HepG2 (cell line): Measurements from ENCODE around the gene ADAM10. TPM values are rescaled to one million over a fixed set of nuclear protein-coding genes. Genes with fewer than 3 reads are reported as not detected.

ENCODE experiments used
- CC2D1A ChIP-seq: sonication (generic); formaldehyde crosslinking; IDR thresholded peaks from 2 replicates; pipeline ENCODE4 v1.8.1; 2023; ENCODE audit warnings: mild to moderate bottlenecking, missing genetic modification reagents
- CHCHD3 ChIP-seq: sonication (generic); formaldehyde crosslinking; IDR thresholded peaks from 2 replicates; pipeline ENCODE4 v1.8.0; 2022; ENCODE audit warnings: mild to moderate bottlenecking, missing genetic modification reagents, moderate library complexity
- EED ChIP-seq: sonication (generic); formaldehyde crosslinking; IDR thresholded peaks from 2 replicates; pipeline ENCODE4 v1.5.0; 2020; ENCODE audit warnings: mild to moderate bottlenecking, missing genetic modification reagents
- KLF12 ChIP-seq: sonication (generic); formaldehyde crosslinking; IDR thresholded peaks from 2 replicates; pipeline ENCODE4 v1.4.0; 2020; ENCODE audit warnings: missing genetic modification reagents, borderline replicate concordance
- NCOA1 ChIP-seq: sonication (generic); formaldehyde crosslinking; IDR thresholded peaks from 2 replicates; pipeline ENCODE4 v1.9.0; 2021; ENCODE audit warnings: missing genetic modification reagents
- NCOR1 ChIP-seq: fragments of 200-600 bp; sonication (generic); IDR thresholded peaks from 2 replicates; pipeline ENCODE4 v1.7.0; 2017; ENCODE audit warnings: antibody characterized with exemption, low read length, borderline replicate concordance
- PATZ1 ChIP-seq: sonication (generic); formaldehyde crosslinking; IDR thresholded peaks from 2 replicates; pipeline ENCODE4 v1.4.0; 2020; ENCODE audit warnings: missing genetic modification reagents
- PCBP2 ChIP-seq: fragments of 200-400 bp; formaldehyde crosslinking; optimal IDR thresholded peaks from 2 replicates; pipeline ENCODE3; 2018; ENCODE audit warnings: low read length, low read depth; ENCODE audit not compliant: poor library complexity, severe bottlenecking
- RFX1 ChIP-seq: fragments of 450-650 bp; IDR thresholded peaks from 2 replicates; pipeline ENCODE4 v1.6.1; 2017
- TRAFD1 ChIP-seq: sonication (generic); formaldehyde crosslinking; IDR thresholded peaks from 2 replicates; pipeline ENCODE4 v1.5.1; 2020; ENCODE audit warnings: missing genetic modification reagents, mild to moderate bottlenecking, borderline replicate concordance
- ZFP90 ChIP-seq: sonication (generic); formaldehyde crosslinking; IDR thresholded peaks from 2 replicates; pipeline ENCODE4 v1.8.0; 2022; ENCODE audit warnings: missing genetic modification reagents, mild to moderate bottlenecking, inconsistent platforms, borderline replicate concordance
- ZNF580 ChIP-seq: IDR thresholded peaks from 2 replicates; pipeline ENCODE4 v1.6.1; 2016; ENCODE audit warnings: low read depth, borderline replicate concordance
- ZNF619 ChIP-seq: sonication (generic); formaldehyde crosslinking; IDR thresholded peaks from 2 replicates; pipeline ENCODE4 v1.4.0; 2020; ENCODE audit warnings: mild to moderate bottlenecking, missing genetic modification reagents
- polyA plus RNA-seq, 8 experiments: library from polyadenylated mRNA; depleted of rRNA in 3 of 8; stranded (reverse) in 7 of 8; unstranded in 1 of 8; fragments of >200 nt; fragmentation: Illumina TruSeq in 4 of 8; extraction: Trizol in 4 of 8; gene quantifications; 2 replicates each; pipeline versions ENCODE4 v1.2.1 to v1.2.3, GENCODE V29; 2011 to 2016; ENCODE audit warnings: low read depth in 4 of 8, missing spikeins in 1 of 8, mixed read lengths in 1 of 8; ENCODE audit not compliant: insufficient read depth in 1 of 8
- total RNA-seq, 5 experiments: library from RNA; depleted of rRNA; stranded (reverse); fragments of >200 nt; fragmentation: Illumina TruSeq; extraction: Trizol; gene quantifications; 2 replicates each; pipeline ENCODE4 v1.2.3, GENCODE V29; 2016; ENCODE audit warnings: low read depth in 1 of 5
- TF ChIP-seq, protein P1 (sequence below): sonication (generic); formaldehyde crosslinking; IDR thresholded peaks from 2 replicates; pipeline ENCODE4 v1.5.0; 2020; ENCODE audit warnings: missing genetic modification reagents, mild to moderate bottlenecking, borderline replicate concordance

Gene ADAM10
- total and polyA plus RNA-seq, 2 of the 13 experiments (the other 11 are each of a cell fraction or from before 2014, with no cell fraction given), result 92.7 to 125 TPM

DNA sequence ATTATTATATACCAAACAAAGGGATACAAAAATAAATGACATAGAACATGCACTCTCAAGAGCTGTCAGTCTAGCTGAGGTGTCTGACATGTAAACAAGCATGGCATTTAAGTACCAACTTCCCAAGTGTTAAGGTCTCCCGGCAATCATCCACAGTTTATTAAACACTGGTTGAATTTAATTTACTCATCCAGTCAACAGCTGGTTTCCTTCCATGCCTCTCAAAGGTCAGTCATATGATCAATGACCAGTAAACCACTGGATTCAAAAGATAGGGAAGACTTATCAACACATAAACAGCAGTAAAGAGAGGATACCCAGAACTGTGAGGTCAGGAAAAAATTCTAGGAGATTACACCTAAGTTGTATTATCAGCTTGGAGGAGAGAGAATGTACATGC is 80.4 kb downstream of the ADAM10 start (continued):
- TF ChIP-seq RFX1, result no peak
- no peak for TF ChIP-seq CHCHD3 (CRISPR knock-in tag)
- TF ChIP-seq PATZ1 (CRISPR knock-in tag), result no peak
- no peak for TF ChIP-seq KLF12
- no peak for TF ChIP-seq TRAFD1 (CRISPR knock-in tag)
- TF ChIP-seq ZNF619, result no peak
- TF ChIP-seq ZNF580 (CRISPR knock-in tag), result no peak
- TF ChIP-seq, protein P1, sequence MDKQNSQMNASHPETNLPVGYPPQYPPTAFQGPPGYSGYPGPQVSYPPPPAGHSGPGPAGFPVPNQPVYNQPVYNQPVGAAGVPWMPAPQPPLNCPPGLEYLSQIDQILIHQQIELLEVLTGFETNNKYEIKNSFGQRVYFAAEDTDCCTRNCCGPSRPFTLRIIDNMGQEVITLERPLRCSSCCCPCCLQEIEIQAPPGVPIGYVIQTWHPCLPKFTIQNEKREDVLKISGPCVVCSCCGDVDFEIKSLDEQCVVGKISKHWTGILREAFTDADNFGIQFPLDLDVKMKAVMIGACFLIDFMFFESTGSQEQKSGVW (CRISPR knock-in tag), result no peak
- TF ChIP-seq PCBP2, result no peak
- no peak for TF ChIP-seq ZFP90 (CRISPR knock-in tag)
- no peak for TF ChIP-seq EED (CRISPR knock-in tag)
- TF ChIP-seq NCOA1 (CRISPR knock-in tag), result no peak
- TF ChIP-seq CC2D1A (CRISPR knock-in tag), result no peak
- no peak for TF ChIP-seq NCOR1
